ENCODE measurements around the gene MAP2K5.

Gene MAP2K5

DNA sequence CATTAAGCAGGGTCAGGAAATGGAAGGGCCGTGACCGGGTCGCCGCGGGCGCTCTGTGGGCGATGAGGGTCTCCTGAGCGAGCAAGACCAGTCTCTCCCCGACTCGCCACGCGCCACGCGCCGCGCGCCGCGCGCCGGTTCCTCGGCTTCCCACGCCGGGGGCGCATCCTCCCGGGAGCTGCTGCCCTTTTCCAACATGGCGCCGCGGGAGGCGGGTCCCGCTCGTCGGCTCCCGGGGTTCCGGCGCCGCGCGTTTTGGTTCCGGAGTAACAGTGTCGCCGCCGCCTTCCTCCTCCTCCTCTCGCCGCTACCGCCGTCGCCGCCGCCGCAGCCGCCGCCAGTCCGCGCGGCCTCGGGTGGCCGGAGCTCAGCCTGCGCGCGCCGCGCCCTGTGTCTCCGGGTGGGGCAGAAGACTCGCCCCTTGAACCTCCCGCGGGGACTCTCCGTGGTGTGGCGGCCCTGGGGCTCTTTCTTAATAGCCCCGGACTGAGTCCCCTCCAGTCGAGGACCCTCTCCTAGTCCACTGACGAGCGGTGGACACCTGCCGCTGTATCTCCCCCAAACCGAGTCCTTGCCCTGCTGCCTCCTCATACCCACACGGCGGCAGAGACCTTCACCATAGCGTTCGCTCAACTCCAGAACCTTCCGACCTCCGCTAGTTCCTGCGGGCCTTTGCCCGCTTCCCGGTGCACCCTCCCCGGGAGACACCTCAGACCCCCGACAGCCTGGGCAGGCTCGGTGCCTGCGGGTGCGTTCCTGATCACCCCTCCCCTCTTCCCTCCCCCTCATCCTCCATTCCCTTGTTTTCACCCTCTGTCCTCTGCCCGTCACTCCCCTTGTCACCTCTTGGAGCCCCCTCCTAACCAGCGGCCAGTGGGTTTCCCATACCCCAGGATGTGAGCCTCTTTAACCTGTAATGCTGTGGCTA lies at the start of gene MAP2K5:
Gene MAP2K5, plus strand, starts transcription at position 284 of the 928 bp plus-strand sequence. Its CDS starts 633 bp downstream, at position 917.
- DNase-seq = peak; percentile 87

DNA sequence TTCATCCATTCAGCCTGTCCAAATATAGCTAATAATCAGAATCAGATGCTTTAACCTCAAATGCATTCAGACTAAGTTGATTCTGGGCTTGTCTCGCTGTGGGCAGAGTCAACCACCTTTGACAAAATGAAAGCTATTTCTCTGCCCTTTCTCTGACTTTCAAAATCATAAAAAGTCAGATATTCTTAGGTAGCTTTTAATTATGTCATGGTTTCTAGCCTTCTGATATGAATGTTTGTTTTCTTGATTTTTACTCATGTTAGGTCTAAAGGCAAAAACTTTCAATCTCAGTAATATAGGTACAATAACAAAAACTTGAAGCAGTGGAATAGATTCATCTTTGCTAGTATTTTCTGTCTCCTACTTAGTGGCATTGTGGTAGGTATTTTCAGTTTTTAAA lies 46.9 kb upstream of the MAP2K5 start:
- DNase-seq = no peak

DNA sequence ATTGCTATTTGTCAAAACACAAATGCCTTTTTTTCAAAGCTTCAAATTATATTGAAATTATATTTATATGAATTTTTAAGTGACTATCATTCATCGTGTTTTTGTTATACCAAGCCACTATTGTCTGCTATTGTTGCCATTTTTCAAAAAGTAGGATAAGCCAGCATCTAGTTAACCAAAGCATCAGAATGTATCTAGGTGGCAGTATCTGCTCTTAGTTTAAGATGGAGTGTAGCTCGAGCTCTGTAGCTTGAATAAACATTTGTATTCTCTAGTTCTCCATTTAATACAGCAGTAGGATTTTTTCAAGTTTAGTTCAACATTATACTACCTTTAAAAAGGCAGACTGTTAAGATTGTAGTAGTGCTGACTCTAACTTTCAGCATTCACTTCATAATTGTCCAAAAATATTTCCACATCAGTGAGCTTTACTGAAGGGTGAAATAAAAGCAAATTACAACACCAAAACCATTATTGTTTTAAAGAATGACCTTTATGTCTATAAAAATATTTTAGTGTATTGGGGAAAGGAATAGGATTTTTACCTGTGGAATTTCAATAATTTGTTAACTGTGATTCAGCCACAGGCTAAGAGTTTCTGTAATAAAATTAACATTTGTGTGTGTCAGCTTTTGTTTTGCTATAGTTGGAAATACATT lies 41.2 kb upstream of the MAP2K5 start:
- peak; percentile 21 for DNase-seq

GRCh38 chr15:67501836-67502461 lies 40.6 kb upstream of the MAP2K5 start:
- no peak for DNase-seq

GRCh38 chr15:67504056-67504455 lies 38.4 kb upstream of the MAP2K5 start:
- no peak for DNase-seq

DNA sequence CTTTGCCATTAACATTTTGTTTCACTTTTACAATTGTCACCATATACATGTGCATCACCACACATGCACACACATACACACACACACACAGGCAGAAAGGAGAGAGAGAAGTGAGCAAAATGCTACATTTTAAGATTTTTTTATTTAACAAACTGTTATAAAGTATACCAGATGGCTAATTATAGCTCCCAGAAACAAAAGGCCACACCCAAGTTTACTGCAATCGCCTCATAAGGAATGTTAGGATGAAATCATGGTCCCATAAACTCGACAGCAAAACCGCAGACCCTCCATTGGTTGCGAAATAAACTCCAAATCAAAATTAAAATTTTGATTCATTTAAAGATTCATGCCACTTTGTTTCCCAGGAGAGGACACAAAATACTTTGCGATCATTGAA lies 37.7 kb upstream of the MAP2K5 start:
- DNase-seq = peak; percentile 29

GRCh38 chr15:67505675-67506572 lies 36.6 kb upstream of the MAP2K5 start:
- DNase-seq = peak; percentile 62

DNA sequence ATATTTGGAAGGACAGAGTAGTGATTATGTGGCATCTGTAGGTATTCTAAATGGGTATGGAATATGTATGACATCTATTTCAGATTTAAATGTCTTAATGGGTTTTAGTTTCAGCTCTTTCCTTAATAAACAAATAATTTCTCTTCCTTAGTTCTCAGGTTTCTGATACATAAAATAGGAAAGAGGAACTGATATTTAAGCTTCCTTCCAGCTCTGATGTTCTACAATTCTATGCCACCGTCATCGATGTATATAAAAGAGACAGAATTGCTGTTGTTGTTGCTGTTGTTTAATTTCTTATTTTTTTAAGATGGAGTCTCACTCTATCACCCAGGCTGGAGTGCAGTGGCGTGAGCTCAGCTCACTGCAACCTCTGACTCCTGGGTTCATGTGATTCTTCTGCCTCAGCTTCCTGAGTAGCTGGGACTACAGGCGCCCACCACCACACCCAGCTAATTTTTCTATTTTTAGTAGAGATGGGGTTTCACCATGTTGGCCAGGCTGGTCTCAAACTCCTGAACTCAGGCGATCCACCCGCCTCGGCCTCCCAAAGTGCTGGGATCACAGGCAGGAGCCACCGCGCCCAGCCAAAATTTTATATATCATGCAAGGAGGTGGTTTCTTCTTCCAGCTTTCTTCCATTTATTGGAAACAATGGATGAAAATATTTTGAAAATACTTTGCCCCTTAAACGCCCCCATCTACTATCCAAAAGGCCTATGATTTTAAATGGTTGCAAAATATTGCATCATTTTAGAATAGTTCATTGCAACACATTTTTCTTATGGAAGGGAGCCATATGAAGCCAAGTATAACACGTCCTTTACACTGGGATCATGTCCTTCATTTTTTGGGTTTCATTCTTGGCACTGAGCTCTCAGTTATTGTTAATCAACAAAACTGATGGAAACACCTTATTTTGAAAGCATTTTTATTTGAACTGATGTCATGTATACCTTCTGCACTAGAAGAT lies 35.4 kb upstream of the MAP2K5 start:
- peak; percentile 35 for DNase-seq

- DNase-seq = no peak
Measured at GRCh38 chr15:67508407-67508806, 34.1 kb upstream of the MAP2K5 start.

DNA sequence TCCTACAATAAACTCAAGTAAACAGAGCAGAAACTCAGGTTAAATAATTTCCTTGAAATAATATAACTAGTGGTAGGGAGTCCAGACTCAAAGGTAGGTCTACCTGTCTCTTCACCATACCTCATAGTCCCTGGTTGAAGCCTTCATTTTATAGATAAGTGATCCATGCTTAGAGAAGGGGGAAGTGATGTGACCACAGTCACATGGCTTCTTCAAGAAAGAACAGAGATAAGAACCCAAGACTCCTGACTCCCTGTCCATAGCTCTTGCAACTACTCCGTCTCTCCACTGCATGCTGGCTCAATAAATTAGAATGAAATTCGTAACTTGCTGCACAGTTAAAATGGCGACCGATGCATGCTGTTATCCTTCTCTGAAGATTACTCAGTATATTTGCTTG lies 32.6 kb upstream of the MAP2K5 start:
- no peak for DNase-seq

- DNase-seq = no peak
Measured at GRCh38 chr15:67510597-67511190, 31.8 kb upstream of the MAP2K5 start.

DNA sequence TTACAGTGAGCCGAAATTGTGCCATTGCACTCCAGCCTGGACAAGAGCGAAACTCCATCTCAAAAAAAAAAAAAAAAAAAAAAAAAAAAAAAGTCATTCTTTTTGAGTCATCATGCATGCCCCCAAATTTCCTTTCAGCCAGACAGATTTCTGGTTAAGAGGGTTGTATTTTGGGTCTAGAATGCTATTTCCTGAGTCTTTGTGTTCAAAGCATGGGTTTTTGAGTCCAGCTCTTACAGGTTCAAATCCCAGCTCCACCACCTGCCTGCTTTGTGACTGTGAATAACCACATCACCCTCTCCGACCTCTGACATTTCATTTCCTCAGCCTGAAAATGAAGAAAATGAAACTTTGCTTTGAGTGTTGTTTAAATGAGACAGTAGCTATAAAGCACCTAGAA lies 30.9 kb upstream of the MAP2K5 start:
- no peak for DNase-seq

- DNase-seq = no peak
Measured at GRCh38 chr15:67512140-67512539, 30.4 kb upstream of the MAP2K5 start.

GRCh38 chr15:67512933-67513714 lies 29.4 kb upstream of the MAP2K5 start:
- DNase-seq = no peak

DNA sequence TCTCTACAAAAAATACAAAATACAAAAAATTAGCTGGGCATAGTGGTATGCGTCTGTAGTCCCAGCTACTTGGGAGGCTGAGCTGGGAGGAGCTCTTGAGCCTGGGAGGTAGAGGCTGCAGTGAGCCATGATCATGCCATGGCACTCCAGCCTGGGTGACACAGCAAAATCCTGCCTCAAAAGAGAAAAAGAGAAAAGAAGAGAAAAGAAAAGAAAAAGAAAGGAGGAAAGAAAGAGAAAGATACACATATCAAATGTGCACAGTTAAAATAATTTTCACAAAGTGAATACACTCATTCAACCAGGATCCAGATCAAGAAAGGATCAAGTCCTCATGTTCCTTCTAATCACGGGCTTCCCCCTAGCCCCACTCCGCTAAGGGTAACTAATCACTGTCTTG lies 27.4 kb upstream of the MAP2K5 start:
- DNase-seq = no peak

- no peak for DNase-seq
Measured at GRCh38 chr15:67515557-67515956, 26.9 kb upstream of the MAP2K5 start.

DNA sequence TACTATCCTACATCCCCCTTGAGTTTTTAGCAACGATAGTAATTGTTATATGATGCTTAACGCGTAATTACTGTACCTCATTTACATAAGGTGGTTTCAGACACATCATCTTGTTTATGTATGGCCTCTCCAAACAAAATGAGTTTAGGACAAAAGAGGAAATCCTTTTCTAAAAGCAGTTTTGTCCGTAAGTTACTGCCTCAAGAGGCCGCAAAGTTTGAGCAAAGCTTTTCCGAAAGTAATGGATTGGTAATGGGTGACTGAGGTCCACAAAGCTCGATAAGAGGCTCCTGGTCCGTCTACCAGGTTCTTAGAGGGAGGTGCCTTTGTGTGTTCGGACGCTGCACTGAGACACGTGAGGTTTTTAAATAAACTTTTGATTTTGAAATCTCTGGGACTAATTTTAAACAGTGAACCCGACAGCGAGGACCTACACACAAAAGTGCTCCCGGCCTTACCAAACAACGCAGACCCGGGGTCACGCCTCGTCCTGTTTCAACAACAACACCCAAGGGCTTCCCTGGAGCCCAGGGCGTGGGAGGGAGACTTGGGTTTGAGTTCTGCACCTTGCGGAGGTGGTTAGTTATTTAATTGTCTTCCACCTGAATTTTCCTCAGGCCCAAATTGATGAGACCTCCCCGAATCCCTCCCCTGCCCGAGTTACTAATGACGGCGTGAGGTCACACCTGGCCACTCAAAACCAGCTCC lies 22.0 kb upstream of the MAP2K5 start:
- peak; percentile 56 for DNase-seq

DNA sequence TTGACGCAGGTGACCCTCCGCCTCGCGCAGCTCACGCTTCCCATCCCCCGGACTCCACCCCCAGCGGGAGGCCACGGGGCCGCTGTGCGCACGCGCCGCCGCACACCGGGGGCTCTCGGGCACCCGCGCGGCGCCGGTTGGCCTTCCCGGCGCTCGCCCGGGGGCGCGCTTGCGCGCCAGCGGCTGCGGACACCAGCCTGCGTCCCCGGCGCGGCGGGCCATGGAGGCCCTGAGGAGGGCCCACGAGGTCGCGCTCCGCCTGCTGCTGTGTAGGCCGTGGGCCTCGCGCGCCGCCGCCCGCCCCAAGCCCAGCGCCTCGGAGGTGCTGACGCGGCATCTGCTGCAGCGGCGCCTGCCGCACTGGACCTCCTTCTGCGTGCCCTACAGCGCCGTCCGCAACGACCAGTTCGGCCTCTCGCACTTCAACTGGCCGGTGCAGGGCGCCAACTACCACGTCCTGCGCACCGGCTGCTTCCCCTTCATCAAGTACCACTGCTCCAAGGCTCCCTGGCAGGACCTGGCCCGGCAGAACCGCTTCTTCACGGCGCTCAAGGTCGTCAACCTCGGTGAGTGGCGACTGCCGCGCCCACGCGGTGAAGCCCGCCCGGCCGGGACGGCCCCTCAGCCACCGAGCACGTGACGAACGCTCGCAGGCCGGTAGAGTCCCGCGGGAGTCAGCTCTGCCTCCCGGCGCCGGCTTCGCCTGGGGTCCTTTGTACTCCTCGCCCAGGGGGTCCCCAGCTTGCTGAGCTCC lies 21.3 kb upstream of the MAP2K5 start, which contains the start of gene C15orf61:
Gene C15orf61, plus strand, starts transcription at position 103 of the 754 bp plus-strand sequence. Its CDS starts 118 bp downstream, at position 221.
- peak; percentile 84 for DNase-seq
